ENCODE results near the gene CRTC3.
"Not testable (repeated sequence)": the region's sequence is repeated elsewhere in the genome, so short reads cannot be mapped to it uniquely, and the experiment has no call there.

The CRTC3 gene

GRCh38 chr15:90523373-90523772, 6.3 kb upstream of the CRTC3 start:
- DNase-seq, result no peak

- not testable (repeated sequence) for DNase-seq
Measured at GRCh38 chr15:90524018-90524803, 5.5 kb upstream of the CRTC3 start.

- no peak for DNase-seq
Measured at GRCh38 chr15:90529011-90529370, 732 bp upstream of the CRTC3 start.

GRCh38 chr15:90530250-90531051, 728 bp downstream of the CRTC3 start:
- DNase-seq, result peak in 1 of 2 donors; percentile 44

GRCh38 chr15:90531147-90531546, 1.4 kb downstream of the CRTC3 start:
- peak in 1 of 2 donors; percentile 4 for DNase-seq

GRCh38 chr15:90535254-90535653, 5.5 kb downstream of the CRTC3 start:
- no peak for DNase-seq

- DNase-seq, result no peak
Measured at GRCh38 chr15:90539789-90540188, 10.1 kb downstream of the CRTC3 start.

- no peak for DNase-seq
Measured at GRCh38 chr15:90540768-90541167, 11.0 kb downstream of the CRTC3 start.

GRCh38 chr15:90545095-90545494, 15.4 kb downstream of the CRTC3 start:
- no peak for DNase-seq

- DNase-seq, result no peak
Measured at GRCh38 chr15:90547540-90547939, 17.8 kb downstream of the CRTC3 start.

GRCh38 chr15:90550919-90551318, 21.2 kb downstream of the CRTC3 start:
- no peak for DNase-seq

GRCh38 chr15:90552162-90552928, 22.6 kb downstream of the CRTC3 start:
- no peak for DNase-seq

- DNase-seq, result peak in 1 of 2 donors; percentile 27
Measured at GRCh38 chr15:90552929-90553211, 23.1 kb downstream of the CRTC3 start.

GRCh38 chr15:90553248-90553745, 23.6 kb downstream of the CRTC3 start:
- DNase-seq, result peak in 1 of 2 donors; percentile 32

GRCh38 chr15:90557186-90558084, 27.7 kb downstream of the CRTC3 start:
- DNase-seq, result peak; percentile 49 to 52

GRCh38 chr15:90558171-90558573, 28.4 kb downstream of the CRTC3 start:
- no peak for DNase-seq

- DNase-seq, result no peak
Measured at GRCh38 chr15:90559119-90559518, 29.4 kb downstream of the CRTC3 start.

- no peak for DNase-seq
Measured at GRCh38 chr15:90560229-90560776, 30.6 kb downstream of the CRTC3 start.

- DNase-seq, result no peak
Measured at GRCh38 chr15:90561344-90562244, 31.9 kb downstream of the CRTC3 start.

- DNase-seq, result no peak
Measured at GRCh38 chr15:90562669-90563068, 32.9 kb downstream of the CRTC3 start.

GRCh38 chr15:90563463-90563862, 33.7 kb downstream of the CRTC3 start:
- DNase-seq, result no peak

Data from hippocampal formation (tissue), 2 donors.